Activated CD8-positive, alpha-beta memory T cell treated with anti-CD3 and anti-CD28 coated beads, Interleukin-2, amount 50 U/mL, for 24 hours (primary cell): ENCODE results near the gene ACER3.
A peak's percentile ranks its signal among the peaks of the same experiment; 100 is the strongest.
"Not testable (repeated sequence)": the region's sequence is repeated elsewhere in the genome, so short reads cannot be mapped to it uniquely, and the experiment has no call there.

Experiments used
- DNase-seq: peaks from one replicate; pipeline ENCODE4 v3.0.0-alpha.2; 2020; ENCODE audit errors: extremely low read depth

Gene ACER3

DNA sequence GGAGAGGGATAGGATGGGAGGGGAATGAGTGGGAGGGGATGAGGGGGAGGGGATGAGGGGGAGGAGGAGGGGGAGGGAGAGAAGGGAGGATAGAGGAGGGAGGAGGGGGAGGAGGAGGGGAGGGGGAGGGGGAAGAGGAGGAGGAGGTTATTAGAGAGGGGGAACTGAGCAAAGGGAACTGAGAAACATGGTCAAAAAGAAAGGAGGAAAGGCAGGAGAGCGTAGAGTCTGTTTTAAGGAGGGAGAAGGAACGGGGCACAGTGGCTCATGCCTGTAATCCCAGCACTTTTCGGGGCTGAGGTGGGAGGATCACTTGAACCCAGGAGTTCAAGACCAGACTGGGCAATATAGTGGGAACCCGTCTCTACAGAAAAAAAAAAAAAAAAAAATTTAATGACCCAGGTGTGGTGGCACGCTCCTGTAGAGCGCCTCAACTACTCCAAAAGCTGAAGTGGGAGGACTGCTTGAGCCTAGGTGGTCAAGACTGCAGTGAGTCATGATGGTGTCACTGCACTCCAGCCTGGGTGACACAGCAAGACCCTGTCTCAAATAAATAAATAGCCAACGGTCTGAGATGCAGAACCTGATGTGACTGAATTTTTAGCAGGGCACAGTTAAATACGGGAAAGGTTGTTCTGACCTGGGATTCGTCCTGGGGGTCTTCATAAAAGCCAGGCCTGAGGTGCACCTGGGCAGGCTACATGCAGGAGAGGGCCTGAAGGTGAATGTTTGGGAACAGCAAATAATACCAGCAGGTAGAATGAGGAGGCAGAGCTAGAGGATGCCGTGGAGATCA is 177.5 kb downstream of the ACER3 start:
- DNase-seq, result no peak

DNA sequence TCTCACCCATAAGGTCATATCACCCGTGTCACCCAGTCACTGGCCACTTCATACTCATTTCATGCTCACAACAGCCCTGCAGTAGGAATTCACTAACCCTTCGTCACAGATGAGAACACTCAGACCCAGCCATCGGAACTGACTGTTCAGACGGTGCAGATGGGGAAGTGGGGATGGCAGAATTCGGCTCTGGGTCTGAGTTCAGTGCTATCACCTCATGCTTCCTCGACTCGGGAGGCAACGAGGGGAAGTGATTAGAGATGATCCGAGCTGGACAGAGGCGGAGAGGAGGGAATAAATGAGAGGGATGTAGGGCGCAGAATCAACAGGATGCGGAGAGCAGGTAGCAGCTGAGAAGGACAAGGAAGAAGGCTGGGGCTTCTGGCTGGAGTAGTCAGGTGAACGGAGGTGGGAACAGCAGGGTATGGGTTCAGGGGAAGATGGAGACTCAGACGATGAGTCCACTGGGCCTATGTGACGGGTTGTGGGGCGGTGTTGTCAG is 178.2 kb downstream of the ACER3 start:
- DNase-seq, result no peak

DNA sequence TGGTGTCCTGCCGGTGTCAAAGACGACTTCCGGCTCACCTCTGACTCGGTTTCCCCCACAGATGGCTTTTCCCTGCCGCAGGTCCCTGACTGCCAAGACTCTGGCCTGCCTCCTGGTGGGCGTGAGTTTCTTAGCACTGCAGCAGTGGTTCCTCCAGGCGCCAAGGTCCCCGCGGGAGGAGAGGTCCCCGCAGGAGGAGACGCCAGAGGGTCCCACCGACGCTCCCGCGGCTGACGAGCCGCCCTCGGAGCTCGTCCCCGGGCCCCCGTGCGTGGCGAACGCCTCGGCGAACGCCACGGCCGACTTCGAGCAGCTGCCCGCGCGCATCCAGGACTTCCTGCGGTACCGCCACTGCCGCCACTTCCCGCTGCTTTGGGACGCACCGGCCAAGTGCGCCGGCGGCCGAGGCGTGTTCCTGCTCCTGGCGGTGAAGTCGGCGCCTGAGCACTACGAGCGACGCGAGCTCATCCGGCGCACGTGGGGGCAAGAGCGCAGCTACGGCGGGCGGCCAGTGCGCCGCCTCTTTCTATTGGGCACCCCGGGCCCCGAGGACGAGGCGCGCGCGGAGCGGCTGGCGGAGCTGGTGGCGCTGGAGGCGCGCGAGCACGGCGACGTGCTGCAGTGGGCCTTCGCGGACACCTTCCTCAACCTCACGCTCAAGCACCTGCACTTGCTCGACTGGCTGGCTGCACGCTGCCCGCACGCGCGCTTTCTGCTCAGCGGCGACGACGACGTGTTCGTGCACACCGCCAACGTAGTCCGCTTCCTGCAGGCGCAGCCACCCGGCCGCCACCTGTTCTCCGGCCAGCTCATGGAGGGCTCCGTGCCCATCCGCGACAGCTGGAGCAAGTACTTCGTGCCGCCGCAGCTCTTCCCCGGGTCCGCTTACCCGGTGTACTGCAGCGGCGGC is 179.0 kb downstream of the ACER3 start:
- DNase-seq, result no peak

DNA sequence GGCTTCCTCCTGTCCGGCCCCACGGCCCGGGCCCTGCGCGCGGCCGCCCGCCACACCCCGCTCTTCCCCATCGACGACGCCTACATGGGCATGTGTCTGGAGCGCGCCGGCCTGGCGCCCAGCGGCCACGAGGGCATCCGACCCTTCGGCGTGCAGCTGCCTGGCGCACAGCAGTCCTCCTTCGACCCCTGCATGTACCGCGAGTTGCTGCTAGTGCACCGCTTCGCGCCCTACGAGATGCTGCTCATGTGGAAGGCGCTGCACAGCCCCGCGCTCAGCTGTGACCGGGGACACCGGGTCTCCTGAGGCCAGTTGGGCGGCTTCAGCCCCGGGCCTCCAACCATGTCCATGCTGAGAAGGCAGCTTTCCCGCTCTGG is 179.7 kb downstream of the ACER3 start:
- no peak for DNase-seq

DNA sequence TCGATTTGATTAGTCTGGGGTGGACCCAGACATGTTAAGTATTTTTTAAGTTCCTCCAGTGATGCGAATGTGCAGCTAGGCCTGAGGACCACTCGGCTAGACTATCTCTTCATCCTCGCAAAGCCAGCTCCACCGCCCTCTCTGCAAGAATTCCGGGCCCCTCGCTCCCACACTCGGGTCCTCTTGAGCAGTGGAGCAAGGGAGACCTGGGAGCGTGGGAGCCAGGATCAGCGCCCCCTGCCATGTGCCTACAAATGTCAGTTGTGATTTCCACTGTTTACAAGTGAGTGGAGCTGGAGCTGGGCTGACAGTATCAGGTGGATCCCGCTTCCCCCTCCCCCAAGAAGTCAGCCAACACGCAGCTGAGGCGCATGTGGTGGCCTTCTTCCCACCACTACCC is 180.2 kb downstream of the ACER3 start:
- DNase-seq, result no peak

DNA sequence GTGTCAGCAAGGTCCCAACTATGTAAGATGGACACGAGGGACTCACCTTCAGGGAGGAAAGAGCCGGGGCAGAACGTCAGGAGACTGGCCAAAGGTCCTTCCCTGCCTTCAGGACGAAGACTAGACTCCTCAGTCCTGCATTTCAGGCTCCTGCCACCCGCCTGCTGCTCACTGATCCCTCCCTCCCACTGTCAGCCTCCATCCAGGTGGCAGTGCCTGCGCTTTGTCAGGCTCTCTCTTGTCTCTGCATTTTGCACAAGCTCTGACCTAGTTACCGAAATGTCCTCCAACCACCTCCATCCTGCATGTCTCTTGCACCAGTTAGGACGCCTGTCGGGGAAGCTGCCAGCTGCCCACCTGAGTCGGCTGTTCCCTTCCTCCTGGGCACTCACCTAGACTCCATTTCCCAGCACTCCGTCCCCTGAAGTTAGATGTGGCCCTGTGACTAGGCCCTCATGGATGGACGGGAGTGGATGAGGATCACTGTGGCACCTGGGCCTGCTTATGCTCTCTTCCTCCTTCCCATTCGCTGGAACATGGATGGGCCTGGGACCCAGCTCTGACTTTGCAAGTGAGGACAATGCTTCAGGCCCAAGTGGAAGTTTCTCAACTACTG is 181.5 kb downstream of the ACER3 start:
- DNase-seq, result no peak

DNA sequence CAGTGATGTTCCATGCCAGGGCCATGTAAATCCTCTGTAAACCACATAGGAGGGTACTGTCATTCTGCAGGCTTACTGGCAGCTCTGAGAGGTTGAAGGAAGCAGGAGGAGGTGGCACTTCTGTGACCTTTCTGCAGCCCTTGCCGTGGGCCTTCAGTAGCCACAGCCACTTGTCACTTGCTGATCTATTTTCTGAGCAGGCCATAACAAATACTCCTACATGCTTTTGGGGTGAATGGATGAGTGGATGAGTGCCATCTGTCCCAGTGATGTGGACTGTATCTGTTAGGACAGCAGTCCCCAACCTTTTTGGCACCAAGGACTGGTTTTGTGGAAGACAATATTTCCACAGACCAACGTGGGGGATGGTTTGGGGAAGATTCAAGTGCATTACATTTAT is 183.6 kb downstream of the ACER3 start:
- no peak for DNase-seq

DNA sequence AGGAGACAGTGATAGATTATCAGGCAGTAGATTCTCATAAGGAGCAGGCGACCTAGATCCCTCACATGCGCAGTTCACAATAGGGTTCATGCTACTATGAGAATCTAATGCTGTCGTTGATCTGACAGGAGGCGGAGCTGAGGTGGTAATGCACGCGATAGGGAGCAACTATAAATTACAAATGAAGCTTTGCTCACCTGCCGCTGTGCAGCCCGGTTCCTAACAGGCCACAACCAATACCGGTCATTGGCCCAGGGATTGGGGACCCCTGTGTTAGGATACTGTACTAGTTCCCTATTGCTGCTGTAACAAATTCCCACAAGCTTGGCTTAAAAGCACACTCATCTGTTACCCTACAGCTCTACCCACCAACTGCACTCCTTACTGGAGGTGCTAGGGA is 184.2 kb downstream of the ACER3 start:
- no peak for DNase-seq

DNA sequence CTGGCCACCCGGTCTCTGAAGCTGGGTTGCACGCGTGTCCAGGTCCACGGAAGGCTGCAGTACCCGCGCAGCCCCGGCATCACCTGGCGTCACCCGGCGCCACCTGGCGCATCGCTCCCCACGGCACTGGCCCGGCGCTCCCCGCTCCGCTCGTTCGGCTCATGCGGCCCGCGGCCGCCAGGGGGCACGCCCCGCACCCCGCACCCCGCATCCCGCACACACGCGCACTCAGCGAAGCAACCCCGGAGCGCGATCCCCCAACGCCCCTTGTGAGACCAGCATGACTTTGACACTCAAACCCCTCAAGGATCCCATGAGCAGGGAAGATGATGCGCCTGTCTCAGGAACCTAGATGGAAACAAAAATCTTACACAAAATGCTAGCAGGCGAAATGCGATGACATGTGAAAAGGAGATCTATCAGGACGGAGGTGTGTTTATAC is 185.4 kb downstream of the ACER3 start:
- DNase-seq, result no peak

DNA sequence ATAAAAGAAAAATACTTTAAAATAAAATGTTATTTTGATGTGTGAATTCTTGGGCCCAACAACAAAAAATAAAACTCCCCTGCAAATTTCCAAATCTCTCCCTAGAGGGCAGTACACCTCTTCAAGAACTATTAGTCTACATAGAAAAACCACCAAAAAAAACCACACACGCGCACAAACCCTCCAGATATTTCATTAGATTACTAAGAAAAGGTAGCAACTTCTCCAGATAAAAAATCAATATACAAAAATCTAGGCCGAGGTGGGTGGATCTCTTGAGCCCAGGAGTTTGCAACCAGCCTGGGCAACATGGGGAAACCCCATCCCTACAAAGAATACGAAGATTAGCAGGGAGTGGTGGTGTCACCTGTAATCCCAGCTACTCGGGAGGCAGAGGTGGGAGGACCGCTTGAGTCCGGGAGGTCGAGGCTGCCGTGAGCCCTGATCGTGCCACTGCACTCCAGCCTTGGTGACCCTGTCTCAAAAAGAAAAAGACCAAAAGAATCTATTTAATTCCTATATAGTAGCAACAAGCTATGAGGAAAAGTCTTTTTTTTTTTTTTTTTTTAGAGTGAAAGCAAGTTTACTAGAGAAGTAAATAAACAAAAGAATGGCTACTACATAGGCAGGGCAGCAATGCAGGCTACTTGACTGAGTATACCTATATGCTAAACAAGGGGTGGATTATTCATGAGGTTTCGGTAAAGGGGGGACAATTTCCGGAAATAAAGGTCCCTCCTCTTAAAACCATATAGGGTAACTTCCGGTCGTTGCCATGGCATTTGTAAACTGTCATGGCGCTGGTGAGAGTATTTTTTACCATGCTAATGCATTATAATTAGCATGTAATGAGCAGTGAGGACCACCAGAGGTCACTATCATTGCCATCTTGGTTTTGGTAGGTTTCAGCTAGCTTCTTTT is 186.5 kb downstream of the ACER3 start:
- DNase-seq, result peak; percentile 64

DNA sequence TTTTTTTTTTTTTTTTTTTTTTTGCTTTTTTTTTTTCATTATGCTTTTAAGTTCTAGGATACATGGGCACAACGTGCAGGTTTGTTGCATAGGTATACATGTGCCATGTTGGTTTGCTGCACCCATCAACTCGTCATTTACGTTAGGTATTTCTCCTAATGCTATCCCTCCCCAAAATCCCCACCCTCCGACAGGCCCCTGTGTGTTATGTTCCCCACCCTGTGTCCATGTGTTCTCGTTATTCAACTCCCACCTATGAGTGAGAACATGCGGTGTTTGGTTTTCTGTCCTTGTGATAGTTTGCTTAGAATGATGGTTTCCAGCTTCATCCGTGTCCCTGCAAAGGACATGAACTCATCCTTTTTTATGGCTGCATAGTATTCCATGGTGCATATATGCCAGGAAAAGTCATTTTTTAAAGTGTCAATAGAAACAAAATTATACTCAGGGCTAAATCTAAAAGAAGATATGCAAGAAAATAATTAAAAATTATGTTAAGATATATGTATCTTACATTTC is 187.3 kb downstream of the ACER3 start:
- DNase-seq, result not testable (repeated sequence)

DNA sequence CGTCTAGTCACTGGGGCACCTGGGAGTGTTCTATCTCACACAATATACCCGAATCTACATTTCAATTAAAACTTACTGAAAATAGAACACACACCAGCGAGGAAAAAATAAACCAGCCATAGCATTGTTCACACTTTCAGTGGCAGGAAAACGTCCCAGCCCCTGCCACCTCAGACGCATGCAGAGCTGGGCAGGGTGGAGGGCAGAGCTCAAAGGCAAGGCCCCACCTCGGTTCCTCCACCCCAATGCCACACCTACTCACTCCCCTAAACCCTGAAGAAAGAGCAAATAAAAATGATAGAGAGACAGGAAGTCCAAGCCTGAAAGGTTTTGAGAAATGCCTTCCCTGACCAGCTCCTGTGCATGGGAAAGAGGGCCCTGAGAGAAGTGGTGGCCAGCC is 188.3 kb downstream of the ACER3 start:
- no peak for DNase-seq

DNA sequence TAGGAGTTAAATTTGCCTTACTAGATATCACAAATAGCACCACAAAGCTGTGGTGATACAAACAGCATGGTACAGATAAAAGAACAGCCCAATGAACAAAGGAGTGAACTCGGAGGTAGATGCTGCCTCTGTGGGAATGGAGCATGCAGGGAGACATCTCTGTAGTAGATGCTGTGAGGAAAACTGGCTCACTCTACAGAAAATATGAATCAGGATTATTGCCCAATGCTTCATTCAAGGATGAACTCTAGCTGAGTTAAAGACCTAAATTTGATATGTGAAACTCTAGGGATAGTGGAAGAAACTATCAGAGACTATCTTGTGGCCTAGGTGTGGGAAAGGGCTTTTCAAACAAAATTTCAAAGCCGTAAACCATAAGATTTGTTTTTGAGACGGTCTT is 190.8 kb downstream of the ACER3 start:
- DNase-seq, result no peak

DNA sequence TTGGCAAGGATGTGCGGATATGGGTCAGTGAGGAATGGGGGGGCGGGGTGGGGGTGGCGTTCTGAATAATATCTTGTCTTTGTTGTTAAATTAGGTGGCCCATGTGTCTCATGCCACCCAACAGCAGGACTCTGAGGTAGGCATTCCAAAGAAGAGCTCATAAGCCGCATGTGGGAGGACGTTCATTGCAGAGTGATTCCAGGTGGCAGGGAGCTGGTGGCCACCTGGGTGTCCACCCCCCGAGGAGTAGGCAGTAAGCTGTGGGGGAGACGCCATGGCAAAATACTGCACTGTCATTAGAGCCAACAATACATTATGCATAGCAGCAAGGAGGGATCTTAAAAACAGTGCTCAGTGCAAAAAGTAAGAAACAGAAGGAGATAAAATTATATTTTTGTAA is 191.8 kb downstream of the ACER3 start:
- DNase-seq, result no peak

DNA sequence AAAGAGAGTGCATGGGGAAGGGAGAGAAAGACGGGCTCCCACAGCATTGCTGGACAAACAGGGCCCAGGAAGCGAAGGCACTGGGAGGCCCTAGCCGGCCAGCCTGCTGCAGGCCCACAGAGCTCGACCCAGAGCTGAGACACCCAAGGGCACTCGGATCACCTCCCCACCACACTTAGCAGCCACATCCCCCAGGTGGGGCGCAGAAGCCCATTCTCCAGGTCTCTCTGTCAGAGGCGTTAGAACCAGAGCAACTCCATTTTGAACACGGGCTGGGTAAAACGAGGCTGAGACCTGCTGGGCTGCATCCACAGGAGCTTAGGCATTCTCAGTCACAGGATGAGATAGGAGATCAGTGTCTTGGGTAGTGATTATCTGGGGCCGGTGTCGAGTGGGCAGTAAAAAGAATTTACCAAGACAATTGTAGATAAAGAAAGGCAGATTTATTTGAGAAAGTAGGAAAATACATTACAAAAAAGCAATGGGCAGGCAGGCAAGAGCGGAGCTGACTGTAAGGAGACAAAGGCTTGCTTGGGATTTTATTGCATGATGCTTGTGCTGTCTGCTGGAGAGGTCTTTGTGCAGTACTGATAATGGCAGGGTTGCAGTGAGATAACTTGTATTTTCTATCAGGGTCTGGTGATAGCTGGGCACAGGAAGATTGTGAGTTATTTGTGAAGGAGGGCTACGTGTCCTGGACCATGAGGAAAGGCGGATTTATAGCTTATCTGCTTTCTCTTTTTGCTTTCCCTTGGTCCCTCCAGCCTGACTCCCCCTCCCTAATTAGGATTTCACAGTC is 192.7 kb downstream of the ACER3 start:
- no peak for DNase-seq

DNA sequence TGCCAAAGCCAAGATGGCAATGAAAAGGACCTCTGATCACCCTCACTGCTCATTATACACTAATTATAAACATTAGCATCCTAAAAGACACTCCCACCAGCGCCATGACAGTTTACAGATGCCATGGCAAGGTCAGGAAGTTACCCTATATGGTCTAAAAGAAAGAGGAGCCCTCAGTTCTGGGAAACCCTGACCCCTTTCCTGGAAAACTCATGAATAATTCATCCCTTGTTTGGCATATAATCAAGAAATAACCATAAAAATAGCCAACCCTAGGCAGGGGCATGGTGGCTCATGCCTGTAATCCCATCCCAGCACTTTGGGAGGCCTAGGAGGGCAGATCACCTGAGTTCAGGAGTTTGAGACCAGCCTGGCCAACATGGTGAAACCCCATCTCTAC is 193.4 kb downstream of the ACER3 start:
- no peak for DNase-seq

DNA sequence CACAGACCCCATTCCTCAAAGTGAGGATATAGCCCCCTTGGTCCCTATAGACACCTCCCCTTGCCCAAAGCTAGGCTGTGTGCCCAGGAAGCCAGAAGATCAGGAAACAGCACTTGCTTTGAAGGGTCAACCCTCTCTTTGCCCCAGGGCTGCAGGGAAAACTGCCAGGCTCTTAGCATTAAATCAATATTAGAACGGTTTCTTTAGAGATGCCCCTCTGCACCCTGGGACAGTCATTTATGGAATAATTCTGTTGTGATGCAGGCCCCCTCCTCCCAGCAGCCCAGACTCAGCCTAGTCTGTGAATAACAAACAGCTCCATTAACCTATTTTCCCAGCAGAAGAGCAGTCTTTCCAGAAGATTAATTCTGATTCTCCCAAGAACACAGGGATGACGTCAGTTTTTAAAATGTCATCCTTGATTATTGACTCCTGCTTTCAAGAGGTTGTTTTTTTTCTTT is 194.4 kb downstream of the ACER3 start:
- DNase-seq, result no peak

DNA sequence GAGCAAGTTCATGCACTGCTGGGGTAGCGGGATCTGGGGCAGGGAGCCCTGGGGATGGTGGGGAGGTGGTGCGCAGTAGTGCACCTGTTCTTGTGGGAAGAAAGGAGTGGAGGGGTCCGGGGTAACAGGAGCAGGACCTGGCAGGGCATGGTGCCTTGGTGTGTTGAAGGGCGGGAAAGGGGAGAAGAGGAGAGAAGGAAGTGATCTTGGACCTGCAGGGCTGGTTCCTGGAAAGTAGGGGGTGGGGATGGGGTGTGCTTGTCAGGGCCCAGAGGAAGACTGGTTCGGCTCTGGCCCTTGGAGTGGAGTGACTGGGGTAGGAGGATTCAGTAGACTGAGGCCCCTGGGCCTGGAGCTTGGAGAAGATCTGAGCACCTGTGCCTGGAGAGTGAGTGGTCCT is 195.2 kb downstream of the ACER3 start:
- no peak for DNase-seq

DNA sequence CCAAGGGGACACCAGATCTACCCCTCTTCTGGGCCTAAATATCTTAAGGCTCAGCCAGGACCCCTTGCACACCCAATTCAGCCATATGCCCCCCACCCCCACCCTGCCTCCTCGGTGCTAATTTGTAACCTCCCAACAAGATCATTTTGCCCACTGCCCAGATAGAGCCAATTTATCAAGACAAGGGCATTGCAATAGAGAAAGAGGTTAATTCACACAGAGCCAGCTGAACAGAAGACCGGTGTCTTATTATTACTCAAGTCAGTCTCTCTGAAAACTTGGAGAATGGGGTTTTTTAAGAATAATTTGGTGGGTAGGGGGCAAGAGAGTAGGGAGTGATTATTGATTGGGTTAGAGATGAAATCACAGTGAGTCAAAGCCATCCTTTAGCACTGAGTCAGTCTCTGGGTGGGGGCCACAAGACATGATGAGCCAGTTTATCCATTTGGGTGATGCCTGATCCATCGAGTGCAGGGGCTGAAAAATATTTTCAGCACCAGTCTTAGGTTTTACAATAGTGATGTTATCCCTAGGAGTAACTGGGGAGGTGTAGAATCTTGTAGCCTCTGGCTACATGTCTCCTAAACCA is 196.2 kb downstream of the ACER3 start:
- no peak for DNase-seq
